ENCODE measurements around the gene GPR137C.

GPR137C gene

GRCh38 chr14:52683985-52684520, 131.4 kb downstream of the GPR137C start:
- no peak for DNase-seq (ENCODE audit: low read depth)

- no peak for DNase-seq (ENCODE audit: low read depth)
These were observed 133.5 kb downstream of the GPR137C start for GRCh38 chr14:52686176-52686575.
